NCI-H128 (cell line): ENCODE data around the gene ZIM2.

Experiments used
- DNase-seq: peaks from one replicate; lab custom pipeline; 2025; ENCODE audit not compliant: unreplicated experiment; lab: John Stamatoyannopoulos, UW

Gene ZIM2

GRCh38 chr19:56811480-56811879 is 29.0 kb downstream of the ZIM2 start:
- DNase-seq: no peak

DNA sequence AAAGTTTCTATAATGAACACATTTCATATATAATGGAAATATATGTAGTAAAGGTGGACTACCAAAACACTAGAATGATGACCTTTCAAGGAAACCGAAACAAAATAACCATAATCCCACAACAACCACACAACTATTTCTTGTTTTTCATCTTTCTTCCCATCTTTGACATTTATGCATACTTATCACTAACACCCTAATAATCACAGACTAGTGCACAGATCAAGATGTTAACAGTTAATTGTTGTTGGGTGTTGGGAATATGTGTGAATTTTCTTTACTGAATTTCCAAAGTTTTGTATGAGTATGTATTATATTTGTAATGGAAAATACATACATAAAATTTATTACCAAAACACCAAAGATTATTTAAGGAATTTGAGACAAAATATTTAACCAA is 30.3 kb downstream of the ZIM2 start:
- no peak for DNase-seq

- no peak for DNase-seq
Observed at GRCh38 chr19:56808717-56809392, 31.7 kb downstream of the ZIM2 start.

GRCh38 chr19:56806639-56807038 is 33.9 kb downstream of the ZIM2 start:
- DNase-seq: no peak

DNA sequence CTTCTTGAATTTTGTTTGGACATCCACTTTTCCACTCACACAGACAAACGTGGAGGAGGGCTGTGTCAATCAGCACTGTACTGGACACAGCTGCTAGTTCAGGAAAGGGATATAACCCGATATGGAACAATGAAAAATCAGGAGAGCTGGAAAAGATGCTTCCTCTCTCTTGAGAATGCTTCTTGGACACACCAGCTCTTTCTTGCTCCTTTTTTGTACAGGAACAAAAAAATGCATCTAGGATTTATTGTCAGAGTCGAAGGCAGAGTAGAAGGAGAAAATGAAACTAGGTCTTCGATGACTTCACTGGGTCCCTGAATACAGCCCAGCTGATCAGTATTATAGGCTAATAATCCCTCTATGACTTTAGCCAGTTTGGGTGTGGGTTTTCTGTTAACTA is 62.2 kb downstream of the ZIM2 start:
- DNase-seq: no peak

- DNase-seq: no peak
Observed at GRCh38 chr19:56769650-56770049, 70.9 kb downstream of the ZIM2 start.

DNA sequence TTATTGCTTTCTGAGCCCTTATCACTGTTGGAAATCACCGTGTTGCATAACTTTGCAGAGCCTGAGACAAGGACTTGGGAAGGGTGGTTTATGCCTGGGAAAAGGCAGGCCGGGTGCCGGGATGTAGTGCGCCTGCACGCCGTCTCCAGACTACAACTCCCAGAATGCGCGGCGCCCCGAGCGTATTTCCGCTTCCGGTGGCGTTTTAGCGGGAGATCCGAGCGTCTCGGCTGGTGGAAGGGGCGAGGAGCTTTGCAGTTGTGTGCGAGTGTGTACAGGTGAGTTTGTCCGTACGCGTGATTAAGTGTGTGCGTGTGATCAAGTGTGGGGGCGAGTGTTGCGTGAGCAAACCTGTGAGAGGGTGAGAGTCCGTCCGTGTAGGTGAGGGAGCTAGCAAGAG is 75.4 kb downstream of the ZIM2 start:
- no peak for DNase-seq

- DNase-seq: no peak
Observed at GRCh38 chr19:56764196-56764695, 76.3 kb downstream of the ZIM2 start.

- no peak for DNase-seq
Observed at GRCh38 chr19:56760842-56761241, 79.7 kb downstream of the ZIM2 start.

- no peak for DNase-seq
Observed at GRCh38 chr19:56759531-56759930, 81.0 kb downstream of the ZIM2 start.

GRCh38 chr19:56751078-56751489 is 89.4 kb downstream of the ZIM2 start:
- DNase-seq: no peak

- no peak for DNase-seq
Observed at GRCh38 chr19:56750658-56751057, 89.9 kb downstream of the ZIM2 start.

DNA sequence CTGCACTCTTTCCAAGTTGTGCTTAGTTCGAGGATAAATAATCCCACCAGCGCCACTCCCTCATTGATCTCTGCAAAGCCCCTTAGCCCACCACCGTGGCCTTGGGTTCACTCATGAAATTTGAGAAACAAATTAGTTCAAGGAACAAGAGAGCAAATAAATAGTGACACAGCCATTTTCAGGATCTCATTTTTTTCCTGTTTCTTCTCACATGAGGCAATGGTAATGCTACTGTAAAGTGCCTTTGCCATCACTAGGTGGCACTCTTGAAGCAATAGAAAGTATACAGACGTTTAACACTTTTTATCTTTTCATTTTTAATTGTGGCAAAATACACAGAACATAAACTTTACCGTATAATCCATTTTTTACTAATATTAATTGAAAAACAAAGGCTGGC is 92.1 kb downstream of the ZIM2 start:
- no peak for DNase-seq

GRCh38 chr19:56746367-56746766 is 94.2 kb downstream of the ZIM2 start:
- no peak for DNase-seq

DNA sequence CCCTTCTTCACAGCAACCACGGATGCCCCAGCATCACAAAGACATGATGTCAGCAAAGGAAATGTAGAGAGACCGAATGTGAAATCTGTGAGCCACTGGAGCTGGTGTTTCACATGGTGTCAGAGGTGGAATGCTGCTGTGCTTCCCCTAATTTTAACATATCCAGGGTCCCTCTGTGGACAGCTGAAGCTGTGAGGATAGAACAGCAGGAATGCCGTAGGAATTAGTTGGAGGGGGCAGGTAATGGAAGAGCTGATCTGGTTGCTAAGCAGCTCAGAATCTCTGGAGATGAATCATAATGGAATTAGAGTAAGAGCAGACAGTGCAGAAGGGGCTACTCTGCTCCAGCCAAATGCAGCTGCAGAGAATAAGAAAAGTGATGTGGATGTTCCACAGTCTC is 100.0 kb downstream of the ZIM2 start:
- DNase-seq: no peak

DNA sequence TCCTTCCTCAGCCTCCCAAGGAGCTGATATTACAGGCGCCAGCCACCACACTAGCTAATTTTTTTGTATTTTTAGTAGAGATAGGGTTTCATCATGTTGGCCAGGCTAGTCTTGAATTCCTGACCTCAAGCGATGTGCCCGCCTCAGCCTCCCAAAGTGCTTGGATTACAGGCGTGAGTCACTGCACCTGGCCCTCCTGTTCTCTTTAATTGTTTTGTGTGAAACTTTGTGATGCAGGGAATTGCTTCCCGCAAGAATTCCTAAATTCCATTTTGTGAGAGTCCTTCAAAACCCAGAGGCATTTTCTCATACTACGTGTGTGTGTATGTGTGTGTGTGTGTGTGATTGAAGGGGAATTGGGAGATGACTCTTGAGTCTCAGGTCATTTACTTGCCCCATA is 104.0 kb downstream of the ZIM2 start:
- no peak for DNase-seq

GRCh38 chr19:56732976-56733375 is 107.5 kb downstream of the ZIM2 start:
- no peak for DNase-seq

DNA sequence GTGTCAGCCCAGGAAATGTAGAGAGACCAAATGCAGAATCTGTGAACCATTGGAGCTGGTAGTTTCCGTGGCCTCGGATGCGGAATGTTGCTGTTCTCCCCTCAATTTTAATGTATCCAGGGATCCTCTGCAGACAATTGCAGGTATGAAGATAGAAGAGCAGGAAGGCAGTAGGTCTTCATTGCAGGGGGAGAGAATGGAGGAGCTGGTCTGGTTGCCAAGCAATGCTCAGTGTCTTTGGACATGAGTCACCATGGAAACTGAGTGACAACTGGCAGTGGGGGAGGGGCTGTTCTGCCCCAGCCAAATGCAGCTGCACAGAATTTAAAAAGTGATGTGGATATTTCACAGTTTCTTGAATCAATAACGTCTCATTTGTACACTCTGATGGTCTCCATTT is 112.8 kb downstream of the ZIM2 start:
- no peak for DNase-seq

GRCh38 chr19:56725829-56726424 is 114.6 kb downstream of the ZIM2 start:
- DNase-seq: no peak
